GM19193 (cell line): ENCODE data around the gene FSTL5.

Experiments
- POLR2A ChIP-seq: IDR thresholded peaks from 4 replicates; pipeline ENCODE4 v1.6.1; 2011; ENCODE audit not compliant: insufficient read depth, insufficient read length; ENCODE audit errors: extremely low read depth

The FSTL5 gene

GRCh38 chr4:161393602-161394001, 770.2 kb downstream of the FSTL5 start:
- TF ChIP-seq POLR2A, result no peak

- no peak for TF ChIP-seq POLR2A
Observed at GRCh38 chr4:161382655-161383054, 781.1 kb downstream of the FSTL5 start.

DNA sequence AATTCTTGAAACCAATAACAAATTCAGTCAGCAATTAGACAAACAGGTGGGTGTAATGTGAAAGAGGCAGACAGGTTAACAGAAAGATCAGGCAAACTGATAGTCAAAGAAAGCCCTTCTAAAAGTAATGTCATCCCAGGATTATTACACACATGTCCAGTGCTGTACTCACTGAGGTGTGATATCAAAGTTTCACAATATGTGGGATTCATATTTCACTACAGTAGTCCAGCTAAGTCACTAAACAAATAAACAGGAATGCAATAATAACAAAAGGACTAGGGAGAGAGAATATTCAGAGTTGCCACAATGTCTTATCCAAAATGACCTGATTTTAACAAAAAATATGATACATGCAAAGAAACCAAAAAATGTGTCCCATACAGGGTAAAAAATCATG, 787.5 kb downstream of the FSTL5 start:
- TF ChIP-seq POLR2A, result no peak

GRCh38 chr4:161364681-161365080, 799.1 kb downstream of the FSTL5 start:
- no peak for TF ChIP-seq POLR2A

- TF ChIP-seq POLR2A, result no peak
Observed at GRCh38 chr4:161360982-161361381, 802.8 kb downstream of the FSTL5 start.

GRCh38 chr4:161359491-161359890, 804.3 kb downstream of the FSTL5 start:
- TF ChIP-seq POLR2A, result no peak

- no peak for TF ChIP-seq POLR2A
Observed at GRCh38 chr4:161356351-161356750, 807.4 kb downstream of the FSTL5 start.

DNA sequence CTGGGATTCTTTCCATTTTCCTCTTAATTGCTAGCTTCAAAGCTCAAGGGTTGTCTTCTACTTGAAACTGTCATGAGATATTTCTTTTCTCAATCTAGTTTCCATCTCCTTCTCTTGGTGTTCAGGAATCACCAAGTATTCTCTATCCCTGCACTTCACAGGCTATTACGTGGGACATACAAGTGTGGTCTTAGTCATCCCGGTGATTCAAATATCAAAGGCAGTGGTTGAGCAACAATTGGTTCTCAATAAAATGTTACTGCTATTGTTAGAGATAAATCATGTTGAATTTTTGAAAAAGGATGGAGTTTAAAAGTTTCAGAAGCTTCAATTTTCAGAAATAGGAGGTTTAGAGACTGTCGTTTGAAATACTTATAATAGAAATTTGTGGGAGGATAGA, 812.9 kb downstream of the FSTL5 start:
- TF ChIP-seq POLR2A, result no peak

DNA sequence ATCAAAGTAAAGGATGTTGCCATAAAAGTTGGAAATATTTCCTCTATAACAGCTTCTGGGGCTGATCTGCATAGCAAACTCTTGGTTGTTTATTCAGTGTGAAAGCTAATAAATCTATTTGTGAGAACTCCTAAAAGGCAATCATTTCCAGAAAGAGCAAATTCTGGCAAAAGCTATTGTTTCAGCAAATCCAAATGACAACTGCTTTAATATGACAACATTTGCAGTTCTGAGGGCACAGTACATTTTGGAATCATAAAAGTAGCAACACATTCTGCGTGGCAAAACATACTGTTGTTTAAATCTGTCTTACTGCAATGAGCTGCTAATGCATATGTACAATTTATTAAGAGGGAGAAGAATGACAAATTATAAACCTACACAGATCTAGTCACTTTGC, 818.1 kb downstream of the FSTL5 start:
- TF ChIP-seq POLR2A, result no peak

DNA sequence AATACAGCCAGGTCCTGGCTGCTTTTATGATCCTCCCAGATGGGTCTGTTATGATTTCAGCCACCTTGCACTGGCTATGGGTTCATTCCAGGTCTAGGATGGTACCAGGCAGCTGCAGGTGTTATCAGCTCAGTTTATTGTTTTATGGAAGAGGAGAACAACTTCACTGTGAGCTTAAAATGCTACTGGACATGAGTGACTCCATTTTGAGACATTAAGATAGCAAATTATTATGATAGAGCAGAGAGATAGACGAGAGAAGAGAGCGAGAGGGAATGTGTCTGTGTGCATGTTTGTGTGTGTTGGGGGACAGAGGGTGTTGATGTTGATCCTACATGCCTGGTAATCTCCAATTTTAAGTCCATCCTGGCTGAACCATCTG, 820.2 kb downstream of the FSTL5 start:
- TF ChIP-seq POLR2A, result no peak

- TF ChIP-seq POLR2A, result no peak
Observed at GRCh38 chr4:161342881-161343568, 820.8 kb downstream of the FSTL5 start.

- TF ChIP-seq POLR2A, result no peak
Observed at GRCh38 chr4:161336621-161337020, 827.2 kb downstream of the FSTL5 start.

- no peak for TF ChIP-seq POLR2A
Observed at GRCh38 chr4:161336016-161336530, 827.7 kb downstream of the FSTL5 start.
